NCI-H2107 treated with DMSO at 0.1 percent for 48 hours (cell line): Measurements from ENCODE around the gene USF1.
"Not testable (repeated sequence)": the region's sequence is repeated elsewhere in the genome, so short reads cannot be mapped to it uniquely, and the experiment has no call there.

Experiments used
- DNase-seq: peaks from one replicate; lab custom pipeline; 2025; ENCODE audit not compliant: unreplicated experiment; lab: John Stamatoyannopoulos, UW

Gene USF1

DNA sequence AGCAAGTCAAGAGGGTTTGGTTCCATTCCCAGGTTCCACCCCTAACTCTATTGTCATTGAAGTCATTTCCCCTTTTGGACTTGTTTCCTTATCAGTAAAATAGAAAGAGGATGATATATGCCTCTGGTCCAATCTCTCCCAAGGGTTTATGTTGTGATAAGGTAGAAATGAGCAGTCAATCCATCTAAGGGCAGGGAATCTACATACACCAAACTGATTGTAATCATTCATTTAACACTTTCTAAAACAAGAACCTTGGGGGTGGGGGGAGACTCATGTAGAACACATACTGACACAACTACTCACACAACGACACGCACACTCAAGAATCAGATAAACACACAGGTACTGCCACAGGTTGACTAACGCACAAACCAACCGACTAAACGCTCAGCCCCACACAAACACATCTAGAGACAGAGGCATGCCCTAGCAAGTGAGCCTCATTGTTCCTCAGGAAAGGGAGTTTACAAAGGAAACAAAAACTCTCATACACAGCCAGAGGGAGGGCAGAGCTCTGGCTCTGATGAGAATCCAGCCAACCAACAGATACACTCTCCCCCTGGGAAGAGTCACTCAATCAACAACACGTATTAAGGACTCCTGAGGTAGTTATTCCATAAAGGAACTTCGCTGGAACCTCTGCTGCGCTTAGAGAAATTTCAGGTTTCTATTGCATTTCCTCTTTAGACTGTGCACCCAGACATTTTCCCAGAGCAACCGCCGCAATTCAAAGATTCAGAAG lies 25.9 kb downstream of the USF1 start:
- DNase-seq = peak; percentile 60

DNA sequence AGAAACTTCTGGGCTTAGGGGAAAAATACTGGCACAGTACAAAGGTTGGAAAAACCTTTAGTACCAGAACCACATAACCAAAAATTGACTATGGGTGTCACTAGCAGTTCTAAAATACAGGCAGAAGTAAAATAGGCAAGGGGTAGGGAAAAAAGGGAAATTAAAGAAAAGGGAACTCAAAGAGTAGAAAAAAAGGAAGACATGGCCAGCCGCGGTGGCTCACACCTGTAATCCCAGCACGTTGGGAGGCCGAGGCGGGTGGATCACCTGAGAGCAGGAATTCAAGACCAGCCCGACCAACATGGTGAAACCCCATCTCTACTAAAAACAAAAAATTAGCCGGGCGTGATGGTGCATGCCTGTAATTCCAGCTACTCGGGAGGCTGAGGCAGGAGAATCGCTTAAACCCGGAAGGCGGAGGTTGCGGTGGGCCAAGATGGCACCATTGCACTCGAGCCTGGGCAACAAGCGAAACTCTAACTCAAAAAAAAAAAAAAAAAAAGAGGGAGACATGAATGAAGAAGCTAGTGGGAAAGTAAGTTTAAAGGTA lies 26.6 kb downstream of the USF1 start:
- DNase-seq = not testable (repeated sequence)

DNA sequence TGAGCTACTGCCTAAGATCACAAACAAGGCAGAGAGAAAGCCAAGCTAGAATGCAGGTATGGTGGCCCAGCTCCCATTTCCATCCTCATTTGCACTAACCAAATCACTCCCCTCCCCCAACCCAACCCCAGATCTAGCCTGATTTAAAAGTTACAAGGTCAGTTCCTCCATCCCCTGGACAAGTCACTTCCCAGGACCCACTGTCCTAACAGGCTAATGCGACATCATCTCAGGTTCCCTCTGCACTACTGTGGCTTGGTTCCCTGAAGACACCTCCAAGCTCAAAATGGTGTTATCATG lies 27.2 kb downstream of the USF1 start:
- DNase-seq = no peak

DNA sequence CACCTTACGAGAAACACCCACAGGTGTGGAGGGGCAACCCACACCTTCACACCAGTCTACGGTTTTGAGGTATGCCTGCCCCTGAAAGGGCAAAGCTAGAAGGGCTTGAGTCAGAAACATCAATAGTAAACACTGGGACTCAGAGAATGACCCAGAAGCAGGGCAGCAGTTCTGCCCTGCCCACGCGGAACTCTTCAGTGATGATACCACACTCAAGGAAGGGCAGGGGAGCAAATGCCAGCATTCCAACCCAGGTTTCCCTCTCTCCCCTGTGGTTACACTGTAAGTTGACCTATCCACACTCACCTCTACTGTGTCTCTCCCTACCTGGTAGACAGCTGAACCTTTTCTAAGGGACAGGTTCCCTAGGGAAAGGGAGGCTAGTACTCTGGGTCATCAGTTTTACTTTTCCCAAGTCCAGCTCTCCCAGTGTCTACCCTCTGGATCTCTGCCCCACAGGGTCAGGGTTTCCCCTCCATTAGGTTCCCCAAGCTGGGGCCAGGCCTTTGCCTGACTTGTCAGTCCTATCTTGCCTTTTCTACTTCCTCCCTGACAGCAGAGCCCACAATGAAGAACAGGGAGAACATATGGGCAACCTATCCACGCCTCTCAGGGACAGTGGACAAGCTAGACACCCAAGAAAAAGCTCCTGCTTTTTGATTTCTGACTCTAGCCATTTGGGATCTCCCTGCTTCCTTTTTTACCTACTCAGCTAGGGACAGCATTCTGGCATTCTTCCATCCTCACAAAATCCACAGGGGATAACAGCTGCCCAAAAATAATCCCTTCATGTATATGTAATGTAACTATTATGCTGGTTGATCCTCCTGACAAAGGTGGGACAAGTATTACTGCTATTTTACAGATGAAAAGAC lies 27.8 kb downstream of the USF1 start:
- DNase-seq = no peak

DNA sequence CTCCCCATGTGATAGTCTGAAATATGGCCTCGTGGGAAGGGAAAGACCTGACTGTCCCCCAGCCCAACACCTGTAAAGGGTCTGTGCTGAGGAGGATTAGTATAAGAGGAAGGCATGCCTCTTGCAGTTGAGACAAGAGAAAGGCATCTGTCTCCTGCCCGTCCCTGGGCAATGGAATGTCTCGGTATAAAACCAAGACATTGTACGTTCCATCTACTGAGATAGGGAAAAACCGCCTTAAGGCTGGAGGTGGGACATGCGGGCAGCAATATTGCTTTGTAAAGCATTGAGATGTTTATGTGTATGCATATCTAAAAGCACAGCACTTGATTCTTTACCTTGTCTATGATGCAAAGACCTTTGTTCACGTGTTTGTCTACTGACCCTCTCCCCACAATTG lies 28.6 kb downstream of the USF1 start:
- not testable (repeated sequence) for DNase-seq

DNA sequence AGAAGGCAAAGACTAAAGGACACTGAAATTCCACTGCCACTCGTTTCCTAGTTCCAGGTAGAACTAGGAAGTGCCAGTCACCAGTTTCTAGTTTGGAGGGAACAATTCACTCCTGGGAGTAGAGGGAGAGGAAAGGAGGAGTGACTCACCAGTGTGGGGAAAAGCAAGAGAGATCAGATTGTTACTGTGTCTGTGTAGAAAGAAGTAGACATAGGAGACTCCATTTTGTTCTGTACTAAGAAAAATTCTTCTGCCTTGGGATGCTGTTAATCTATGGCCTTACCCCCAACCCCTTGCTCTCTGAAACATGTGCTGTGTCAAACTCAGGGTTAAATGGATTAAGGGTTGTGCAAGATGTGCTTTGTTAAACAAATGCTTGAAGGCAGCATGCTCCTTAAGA lies 29.1 kb downstream of the USF1 start:
- DNase-seq = not testable (repeated sequence)

DNA sequence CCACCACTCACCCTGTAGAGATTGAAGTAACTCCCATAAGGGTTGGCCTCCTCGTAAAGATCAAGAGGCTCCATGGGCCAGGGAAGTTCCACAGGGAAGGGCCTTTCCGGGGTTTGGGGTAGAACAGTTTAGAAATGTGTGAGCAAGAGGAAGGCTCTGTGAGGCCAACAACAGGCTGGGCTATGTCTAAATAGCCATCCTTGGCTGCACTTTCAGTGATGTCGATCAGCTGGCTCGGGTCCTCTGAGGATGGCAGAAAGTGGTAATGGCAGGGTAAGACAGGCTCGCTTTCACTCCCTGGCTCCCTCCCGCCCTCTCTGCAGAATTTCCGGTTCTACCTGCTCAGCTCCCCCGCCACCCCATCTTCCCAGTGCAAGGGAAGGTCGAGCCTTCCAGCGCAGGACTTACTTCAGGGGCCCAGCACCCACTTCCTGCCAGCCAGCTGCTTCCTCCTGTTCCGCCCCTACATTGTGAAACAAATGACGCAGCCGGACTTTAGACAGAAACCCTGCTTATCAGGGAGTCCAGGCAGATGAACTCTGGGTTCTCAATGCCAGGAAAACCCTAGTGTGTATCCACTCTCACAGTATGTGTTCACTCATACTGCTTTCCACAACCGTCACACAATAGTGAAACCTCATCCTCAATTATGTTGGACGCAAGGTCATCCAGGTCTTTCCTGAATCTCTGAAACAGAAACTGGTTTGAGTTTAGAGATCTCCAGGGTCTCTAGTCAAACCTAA lies 32.1 kb downstream of the USF1 start:
- no peak for DNase-seq

DNA sequence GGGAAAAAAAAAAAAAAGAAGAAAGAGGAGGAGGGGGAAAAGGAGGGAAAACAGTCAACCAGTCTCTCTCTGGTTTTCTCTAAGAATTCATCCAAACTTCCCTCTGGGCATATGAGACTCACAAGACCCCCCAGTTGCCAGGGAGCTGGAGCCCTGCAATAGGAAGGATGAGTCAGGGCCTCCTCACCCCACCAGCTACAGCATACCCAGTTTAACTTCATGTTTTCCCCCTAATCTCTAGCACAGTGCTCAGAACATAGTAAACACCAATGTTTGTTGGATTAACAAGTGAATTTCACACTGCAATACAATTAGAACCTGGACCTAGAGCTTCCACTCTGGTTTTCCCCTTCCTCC lies 32.7 kb downstream of the USF1 start:
- DNase-seq = no peak

DNA sequence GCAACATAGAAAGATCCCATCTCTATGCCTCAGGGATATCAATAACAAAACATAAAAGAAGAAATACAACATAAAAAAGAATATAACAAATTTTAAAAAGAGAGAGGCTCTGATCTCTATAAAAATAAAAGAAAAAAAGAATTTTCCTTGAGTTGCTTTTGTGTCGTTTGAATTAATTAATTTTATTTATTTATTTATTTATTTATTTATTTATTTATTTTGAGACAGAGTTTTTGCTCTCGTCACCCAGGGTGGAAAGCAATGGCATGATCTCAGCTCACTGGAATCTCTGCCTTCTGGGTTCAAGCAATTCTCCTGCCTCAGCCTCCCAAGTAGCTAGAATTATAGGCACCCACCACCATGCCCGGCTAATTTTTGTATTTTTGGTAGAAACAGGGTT lies 33.4 kb downstream of the USF1 start:
- DNase-seq = no peak

DNA sequence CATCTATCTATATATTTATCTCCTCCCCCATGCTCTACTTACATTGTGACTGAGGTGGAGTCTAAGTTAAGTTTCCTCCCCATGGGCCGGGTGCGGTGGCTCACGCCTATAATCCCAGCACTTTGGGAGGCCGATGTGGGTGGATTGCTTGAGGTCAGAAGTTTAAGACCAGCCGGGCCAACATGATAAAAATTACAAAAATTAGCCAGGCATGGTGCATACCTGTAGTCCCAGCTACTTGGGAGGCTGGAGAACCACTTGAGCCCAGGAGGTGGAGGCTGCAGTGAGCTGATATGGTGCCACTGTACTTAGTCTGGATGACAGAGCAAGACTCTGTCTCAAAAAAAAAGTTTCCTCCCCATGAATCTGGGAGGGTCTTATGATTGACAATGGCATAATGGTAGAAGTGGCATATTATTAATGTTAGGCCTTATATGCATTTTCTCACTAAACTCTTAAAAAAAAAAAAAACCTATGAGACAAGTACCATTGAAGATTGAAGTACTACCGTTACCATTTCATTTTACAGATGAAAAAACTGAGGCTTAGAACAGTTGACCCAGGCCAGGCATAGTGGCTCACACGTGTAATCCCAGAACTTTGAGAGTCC lies 36.1 kb downstream of the USF1 start:
- no peak for DNase-seq

DNA sequence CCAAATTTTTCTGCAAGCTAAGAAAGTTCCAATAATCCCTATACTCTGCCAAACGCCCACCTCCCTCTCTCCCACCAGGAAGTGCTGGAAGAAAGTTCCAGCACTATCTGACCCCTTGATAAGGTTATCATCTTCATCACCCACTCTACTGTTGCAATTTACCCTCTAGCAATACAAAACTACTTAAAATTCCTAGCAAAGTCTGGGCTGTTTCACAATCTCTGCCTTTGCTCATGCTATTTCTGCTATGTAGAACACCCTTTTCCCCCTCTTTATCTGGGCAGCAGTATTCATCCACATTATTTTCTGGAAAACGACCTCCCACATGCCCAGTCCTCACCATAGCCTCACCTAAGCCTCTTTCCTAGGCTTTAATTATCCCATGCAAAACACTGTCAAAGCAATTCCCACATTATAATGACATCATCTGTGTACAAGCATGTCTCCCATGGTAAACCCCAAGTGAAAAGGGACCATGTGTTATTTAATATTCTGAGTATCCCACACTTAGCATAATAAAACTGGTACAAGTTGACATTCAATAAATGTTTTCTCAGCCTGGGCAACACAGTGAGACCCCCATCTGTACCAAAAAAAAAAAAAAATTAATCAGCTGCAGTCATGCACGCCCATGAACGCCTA lies 36.8 kb downstream of the USF1 start:
- DNase-seq = no peak

DNA sequence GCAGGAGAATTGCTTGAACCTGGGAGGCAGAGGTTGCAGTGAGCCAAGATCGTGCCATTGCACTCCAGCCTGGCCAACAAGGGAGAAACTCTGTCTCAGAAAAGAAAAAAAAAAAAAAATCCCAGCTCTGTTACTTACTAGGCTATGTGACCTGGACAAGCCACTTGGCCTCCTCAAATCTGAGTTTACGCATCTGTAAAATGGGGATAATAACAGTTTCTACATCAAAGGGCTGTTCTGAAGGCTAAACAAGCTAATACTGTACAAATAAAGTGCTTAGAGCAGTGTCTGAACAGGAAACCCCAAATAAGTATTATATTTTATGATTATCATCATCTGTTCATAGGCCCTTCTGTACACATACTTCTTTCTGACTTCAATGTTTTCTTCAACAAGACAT lies 38.4 kb downstream of the USF1 start:
- DNase-seq = no peak

DNA sequence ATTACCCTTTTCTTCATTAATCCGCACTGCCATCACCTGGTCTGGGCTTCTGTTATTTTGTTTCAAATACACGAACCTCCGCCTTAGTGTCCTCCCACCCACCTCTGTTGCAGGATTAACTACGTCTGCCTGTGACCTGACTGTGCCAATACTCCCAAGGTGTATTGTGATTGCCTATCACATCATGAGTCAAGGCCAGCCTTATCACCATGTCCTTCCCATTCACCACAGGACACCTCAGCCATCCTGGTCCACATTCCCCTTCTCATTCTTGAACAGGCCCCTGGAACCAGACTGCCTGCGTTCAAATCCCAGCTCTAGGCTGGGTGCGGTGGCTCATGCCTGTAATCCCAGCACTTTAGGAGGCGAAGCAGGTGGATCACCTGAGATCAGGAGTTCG lies 39.2 kb downstream of the USF1 start:
- DNase-seq = no peak

DNA sequence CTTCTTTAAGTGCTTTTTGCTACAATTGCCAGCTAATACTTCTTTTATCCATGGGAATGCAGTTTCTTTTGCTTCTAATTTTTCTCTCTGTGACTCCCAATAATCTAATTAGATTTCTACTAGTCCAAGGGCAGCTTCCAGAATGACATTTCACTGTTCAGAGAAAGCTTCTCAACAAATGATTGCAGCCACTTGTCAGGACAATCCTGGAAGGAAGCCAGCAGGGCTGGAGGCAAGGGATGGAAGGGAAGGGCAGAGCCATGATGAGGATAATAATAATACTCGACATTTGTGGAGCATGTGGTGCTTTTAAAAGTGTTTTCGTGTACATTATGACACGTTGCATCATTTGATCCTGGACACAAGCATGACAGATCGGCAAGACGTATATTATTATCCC lies 44.3 kb downstream of the USF1 start:
- peak; percentile 16 for DNase-seq

DNA sequence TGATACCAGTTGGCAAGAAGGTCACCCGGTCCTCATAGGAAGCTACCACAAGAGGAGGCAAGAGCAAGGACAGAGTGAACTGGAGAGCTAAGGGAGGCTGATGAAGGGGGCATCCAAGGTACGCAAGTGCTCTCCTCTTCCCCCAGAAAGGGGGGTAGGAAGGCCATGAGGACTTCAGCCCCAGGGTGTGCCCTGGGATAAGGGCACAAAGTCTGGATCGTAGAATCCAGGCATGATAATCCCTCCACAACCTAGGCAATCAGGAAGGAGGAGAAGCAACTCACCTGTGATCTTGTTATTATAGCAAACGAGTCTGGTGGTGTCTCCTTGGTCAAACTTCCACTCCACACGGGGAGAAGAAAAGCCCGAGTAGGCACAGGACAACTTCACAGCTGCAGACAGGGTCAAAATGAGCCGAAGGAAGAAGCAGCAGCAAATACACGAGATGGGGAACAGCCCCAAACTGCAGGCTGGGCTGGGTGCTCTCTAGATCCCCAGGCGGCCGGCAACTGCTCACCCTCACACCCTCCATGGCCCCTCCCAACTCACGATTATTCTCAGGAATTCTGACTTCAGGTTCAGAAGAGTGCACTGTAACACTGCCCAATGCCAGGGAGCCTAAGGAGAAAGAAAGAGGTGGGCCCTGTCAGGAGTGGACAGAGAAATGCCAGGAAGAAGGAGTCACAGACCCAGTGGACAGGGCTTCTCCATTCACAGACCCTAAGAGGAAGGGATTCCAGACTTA lies 44.9 kb downstream of the USF1 start:
- no peak for DNase-seq

DNA sequence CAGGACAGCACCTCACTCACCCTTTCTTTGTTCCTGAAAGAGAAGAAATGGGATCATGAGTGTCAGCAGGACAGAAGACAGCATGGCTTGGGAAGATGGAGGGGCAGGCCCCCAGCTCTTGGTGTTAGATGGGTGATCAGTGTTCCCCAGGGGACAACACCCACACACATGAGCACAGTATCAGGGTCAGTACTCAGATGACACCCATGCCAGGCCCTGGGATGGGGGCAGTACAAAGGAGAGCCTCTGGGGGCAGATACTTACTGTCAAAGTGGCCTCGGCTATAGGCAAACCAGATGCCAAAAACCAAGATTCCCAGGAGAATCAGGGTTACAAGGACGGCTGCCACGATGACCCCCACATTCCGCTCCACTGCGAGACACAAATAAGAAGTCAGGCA lies 46.4 kb downstream of the USF1 start:
- no peak for DNase-seq

DNA sequence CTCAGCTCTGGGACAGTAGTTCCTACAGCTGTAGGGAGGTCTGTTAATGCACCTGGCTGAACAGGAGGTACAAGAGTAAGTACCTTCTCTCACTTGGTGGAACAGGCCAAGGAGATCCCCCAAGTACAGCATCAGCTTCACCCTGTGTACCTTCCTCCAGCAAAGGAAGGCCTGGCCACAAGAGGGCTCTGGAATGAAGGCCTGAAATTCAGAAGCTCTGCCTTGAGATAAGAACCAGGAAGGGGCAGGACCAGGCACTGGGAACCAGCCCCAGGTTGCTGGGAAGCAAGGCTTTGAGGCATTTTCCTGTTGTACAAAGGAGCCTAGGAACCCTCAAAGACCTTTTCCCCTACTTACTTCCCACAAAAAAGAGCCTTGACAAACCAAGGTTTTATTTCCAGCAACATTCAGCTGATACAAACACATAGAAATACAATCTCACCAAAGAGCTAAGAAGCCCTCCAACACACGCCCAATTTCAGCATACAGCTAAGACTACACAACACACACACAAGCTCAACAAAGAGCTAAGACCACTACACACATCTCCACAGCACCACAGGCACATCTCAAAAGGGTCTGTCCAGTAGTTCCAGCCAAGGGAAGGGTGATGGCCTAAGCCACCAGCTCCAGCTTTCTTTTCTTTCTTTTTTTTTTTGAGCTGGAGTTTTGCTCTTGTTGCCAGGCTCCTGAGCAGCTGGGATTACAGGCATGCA lies 48.3 kb downstream of the USF1 start:
- DNase-seq = no peak

DNA sequence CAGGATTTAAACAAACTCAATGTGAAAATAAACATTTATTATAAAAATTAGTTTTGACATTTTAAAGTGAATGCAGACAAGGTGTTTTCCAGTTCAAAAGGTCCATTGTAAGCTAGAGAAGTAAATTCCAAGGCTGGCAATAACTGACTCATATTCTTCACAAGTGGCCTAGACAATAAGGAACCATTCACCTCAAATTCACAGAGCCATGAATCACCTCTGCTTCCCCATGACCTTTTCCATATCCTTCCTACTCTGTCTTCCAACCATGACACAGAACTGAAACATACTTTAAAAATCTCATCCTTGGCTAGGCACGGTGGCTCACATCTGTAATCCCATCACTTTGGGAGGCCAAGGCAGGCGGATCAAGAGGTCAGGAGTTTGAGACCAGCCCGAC lies 49.6 kb downstream of the USF1 start:
- no peak for DNase-seq

DNA sequence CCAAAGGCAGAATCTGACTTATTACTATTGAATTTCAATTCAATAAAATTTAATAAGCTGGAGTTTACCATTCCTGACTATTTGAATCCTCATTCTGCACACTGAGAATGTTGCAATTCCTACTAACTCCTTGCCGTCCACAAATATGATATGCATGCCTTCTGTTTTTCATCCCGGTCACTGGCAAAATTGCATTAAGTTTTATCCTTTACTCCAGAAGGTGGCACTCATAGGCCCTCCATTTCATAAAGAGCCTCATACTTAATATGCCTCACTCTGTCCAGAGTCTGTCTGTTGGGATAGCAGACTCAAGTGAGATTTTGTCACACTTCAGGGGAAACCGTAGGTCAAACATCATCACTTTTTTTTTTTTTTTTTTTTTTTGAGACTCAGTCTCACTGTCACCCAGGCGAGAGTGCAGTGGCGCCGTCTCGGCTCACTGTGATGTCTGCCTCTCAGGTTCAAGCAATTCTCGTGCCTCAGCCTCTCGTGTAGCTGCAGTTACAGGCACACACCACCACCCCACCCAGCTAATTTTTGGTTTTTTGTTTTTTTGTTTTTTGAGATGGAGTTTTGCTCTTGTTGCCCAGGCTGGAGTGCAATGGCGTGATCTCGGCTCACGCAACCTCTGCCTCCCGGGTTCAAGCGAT lies 52.1 kb downstream of the USF1 start:
- DNase-seq = peak; percentile 29
